Adipocyte (in vitro differentiated cells): ENCODE measurements around the gene ZNF778.

ENCODE experiments used
- DNase-seq: peaks from one replicate; pipeline ENCODE4 v3.0.0-alpha.2; 2015; ENCODE audit warnings: low read depth
- H3K27me3 ChIP-seq: replicated peaks from 2 replicates; pipeline ENCODE4 v1.7.0; 2013; ENCODE audit warnings: mild to moderate bottlenecking, low read length, moderate library complexity; ENCODE audit not compliant: control insufficient read depth, insufficient read depth
- H3K36me3 ChIP-seq: 2 replicates; pipeline ENCODE4 v1.7.0; 2013; ENCODE audit warnings: low read length, mild to moderate bottlenecking, moderate library complexity; ENCODE audit not compliant: control insufficient read depth, insufficient read depth, severe bottlenecking
- H3K4me1 ChIP-seq: 2 replicates; pipeline ENCODE4 v1.7.0; 2013; ENCODE audit warnings: mild to moderate bottlenecking, low read length, moderate library complexity; ENCODE audit not compliant: control insufficient read depth, insufficient read depth
- H3K4me3 ChIP-seq: 2 replicates; pipeline ENCODE4 v1.7.0; 2013; ENCODE audit warnings: mild to moderate bottlenecking, low read length, moderate library complexity
- H3K9ac ChIP-seq: 2 replicates; pipeline ENCODE4 v1.7.0; 2013; ENCODE audit warnings: mild to moderate bottlenecking, low read length, moderate library complexity
- H3K9me3 ChIP-seq: 2 replicates; pipeline ENCODE4 v1.7.0; 2013; ENCODE audit warnings: mild to moderate bottlenecking, low read length, moderate library complexity; ENCODE audit not compliant: control insufficient read depth

ZNF778 gene

GRCh38 chr16:89278441-89279240 lies 61.1 kb downstream of the ZNF778 start:
- no peaks in the 10 kb centered on the region for H3K4me1 ChIP-seq
- no peaks in the 10 kb centered on the region for H3K9me3 ChIP-seq
- H3K36me3 ChIP-seq: peaks cover 86% of the 10 kb centered on the region
- no peaks in the 10 kb centered on the region for H3K27me3 ChIP-seq
- H3K9ac ChIP-seq: no peak overlapping the region
- no peak overlapping the region for H3K4me3 ChIP-seq
- DNase-seq: no peak

- Histone ChIP-seq H3K4me1 (no peaks in the 10 kb centered on the region), H3K4me3 (no peak overlapping the region), H3K9me3 (no peaks in the 10 kb centered on the region), H3K9ac (no peak overlapping the region), H3K27me3 (no peaks in the 10 kb centered on the region), H3K36me3 (peaks cover 86% of the 10 kb centered on the region)
- DNase-seq: no peak
These were observed 62.4 kb downstream of the ZNF778 start for GRCh38 chr16:89279666-89280481.

- no peaks in the 10 kb centered on the region for H3K27me3 ChIP-seq
- H3K36me3 ChIP-seq: peaks cover 87% of the 10 kb centered on the region
- H3K4me1 ChIP-seq: no peaks in the 10 kb centered on the region
- DNase-seq: no peak
- no peaks in the 10 kb centered on the region for H3K9me3 ChIP-seq
- no peak overlapping the region for H3K4me3 ChIP-seq
- no peak overlapping the region for H3K9ac ChIP-seq
These were observed 63.2 kb downstream of the ZNF778 start for GRCh38 chr16:89280546-89281188.

- Histone ChIP-seq H3K27me3 (no peaks in the 10 kb centered on the region), H3K4me1 (no peaks in the 10 kb centered on the region), H3K9ac (no peak overlapping the region), H3K4me3 (no peak overlapping the region), H3K9me3 (no peaks in the 10 kb centered on the region), H3K36me3 (peaks cover 87% of the 10 kb centered on the region)
- no peak for DNase-seq
These were observed 63.7 kb downstream of the ZNF778 start for GRCh38 chr16:89281189-89281577.

GRCh38 chr16:89281829-89282228 lies 64.3 kb downstream of the ZNF778 start:
- no peak overlapping the region for H3K4me3 ChIP-seq
- no peaks in the 10 kb centered on the region for H3K27me3 ChIP-seq
- peaks cover 91% of the 10 kb centered on the region for H3K36me3 ChIP-seq
- no peaks in the 10 kb centered on the region for H3K9me3 ChIP-seq
- H3K4me1 ChIP-seq: no peaks in the 10 kb centered on the region
- no peak for DNase-seq
- no peak overlapping the region for H3K9ac ChIP-seq

GRCh38 chr16:89282523-89282922 lies 65.0 kb downstream of the ZNF778 start:
- H3K9me3 ChIP-seq: no peaks in the 10 kb centered on the region
- H3K4me3 ChIP-seq: no peak overlapping the region
- H3K9ac ChIP-seq: no peak overlapping the region
- no peak for DNase-seq
- no peaks in the 10 kb centered on the region for H3K27me3 ChIP-seq
- no peaks in the 10 kb centered on the region for H3K4me1 ChIP-seq
- H3K36me3 ChIP-seq: peaks cover 94% of the 10 kb centered on the region

- Histone ChIP-seq H3K4me3 (no peak overlapping the region), H3K4me1 (no peaks in the 10 kb centered on the region), H3K36me3 (peaks cover 94% of the 10 kb centered on the region), H3K9ac (no peak overlapping the region), H3K27me3 (no peaks in the 10 kb centered on the region), H3K9me3 (no peaks in the 10 kb centered on the region)
- DNase-seq: no peak
These were observed 65.9 kb downstream of the ZNF778 start for GRCh38 chr16:89283449-89283848.

- H3K9ac ChIP-seq: no peak overlapping the region
- no peaks in the 10 kb centered on the region for H3K4me1 ChIP-seq
- H3K9me3 ChIP-seq: no peaks in the 10 kb centered on the region
- H3K4me3 ChIP-seq: no peak overlapping the region
- H3K27me3 ChIP-seq: no peaks in the 10 kb centered on the region
- H3K36me3 ChIP-seq: peaks cover 86% of the 10 kb centered on the region
- DNase-seq: no peak
These were observed 67.9 kb downstream of the ZNF778 start for GRCh38 chr16:89285381-89285780.

- H3K36me3 ChIP-seq: peaks cover 84% of the 10 kb centered on the region
These were observed 68.6 kb downstream of the ZNF778 start for GRCh38 chr16:89286096-89286495.

More at GRCh38 chr16:89286096-89286495, 68.6 kb downstream of the ZNF778 start:
- no peaks in the 10 kb centered on the region for H3K4me1 ChIP-seq
- no peak overlapping the region for H3K4me3 ChIP-seq
- DNase-seq: no peak
- H3K9me3 ChIP-seq: no peaks in the 10 kb centered on the region
- no peak overlapping the region for H3K9ac ChIP-seq
- H3K27me3 ChIP-seq: no peaks in the 10 kb centered on the region
